HG03159 (cell line): ENCODE measurements around the gene MEG3.

Experiments
- ATAC-seq: cut with Tn5 transposase; IDR thresholded peaks from one replicate; pipeline ENCODE4 v1.9.1; 2021; ENCODE audit warnings: mild to moderate bottlenecking, moderate library complexity; ENCODE audit not compliant: unreplicated experiment

Gene MEG3

DNA sequence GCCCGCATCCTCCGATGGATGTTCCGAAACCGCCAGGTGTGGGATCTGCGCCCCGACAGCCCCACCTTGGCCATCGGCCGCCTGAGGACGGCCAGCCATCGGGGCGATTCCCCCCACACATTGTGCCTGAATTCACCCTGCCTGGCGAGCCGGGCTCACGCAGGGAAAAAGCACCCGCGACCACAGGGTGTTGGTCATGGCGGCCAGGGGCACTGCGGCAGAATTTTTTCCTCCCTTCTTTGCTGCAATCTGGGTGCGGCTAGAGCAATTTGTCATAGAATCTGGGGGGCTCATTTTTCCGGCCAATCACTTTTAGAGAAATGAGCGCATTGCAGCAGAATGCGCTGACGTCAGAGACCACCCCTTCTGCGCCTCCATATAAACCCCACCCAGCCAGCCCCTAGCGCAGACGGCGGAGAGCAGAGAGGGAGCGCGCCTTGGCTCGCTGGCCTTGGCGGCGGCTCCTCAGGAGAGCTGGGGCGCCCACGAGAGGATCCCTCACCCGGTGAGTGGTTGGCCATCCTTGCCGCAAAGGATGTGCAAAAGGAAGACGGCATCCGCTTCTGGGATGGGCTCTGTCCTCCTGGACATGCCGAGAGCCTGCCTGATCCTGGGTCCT is at the start of gene MEG3:
Gene MEG3 (plus strand): TSS at position 406 of the 619 bp plus-strand sequence.
- no peak for ATAC-seq

DNA sequence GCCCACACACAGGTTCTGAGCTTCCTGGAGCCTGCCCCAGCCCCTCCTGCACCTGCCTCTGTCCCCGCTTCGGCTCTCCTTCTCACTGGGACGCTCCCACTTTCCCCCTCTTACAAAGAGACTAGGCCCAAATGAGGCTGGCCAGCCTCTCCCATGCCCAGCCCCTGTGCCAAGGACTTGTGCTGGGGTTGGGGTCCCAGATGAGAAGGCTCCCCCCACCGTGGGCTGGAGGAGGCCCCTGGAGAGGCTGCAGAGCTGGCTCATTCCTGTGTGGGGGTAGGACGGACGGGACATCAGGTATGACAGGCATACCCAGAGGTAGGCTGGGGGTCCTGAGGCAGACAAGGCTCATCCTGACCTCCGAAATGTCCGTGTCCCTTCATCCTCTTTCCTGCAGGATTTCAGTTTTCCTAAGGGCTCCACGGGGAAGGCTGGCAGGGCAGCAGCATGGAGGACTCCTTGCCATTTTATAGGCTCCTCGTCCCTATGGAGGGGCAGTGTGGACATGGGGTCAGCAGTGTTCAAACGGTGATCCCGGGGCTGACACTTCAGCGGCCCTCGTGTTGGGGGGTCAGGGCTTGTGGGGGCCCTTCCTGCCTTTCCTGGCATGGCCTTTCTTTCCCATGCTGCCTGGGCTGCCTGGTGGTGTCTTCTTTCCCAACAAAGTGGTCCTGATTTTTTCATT is 49.1 kb upstream of the MEG3 start:
- ATAC-seq, result no peak

DNA sequence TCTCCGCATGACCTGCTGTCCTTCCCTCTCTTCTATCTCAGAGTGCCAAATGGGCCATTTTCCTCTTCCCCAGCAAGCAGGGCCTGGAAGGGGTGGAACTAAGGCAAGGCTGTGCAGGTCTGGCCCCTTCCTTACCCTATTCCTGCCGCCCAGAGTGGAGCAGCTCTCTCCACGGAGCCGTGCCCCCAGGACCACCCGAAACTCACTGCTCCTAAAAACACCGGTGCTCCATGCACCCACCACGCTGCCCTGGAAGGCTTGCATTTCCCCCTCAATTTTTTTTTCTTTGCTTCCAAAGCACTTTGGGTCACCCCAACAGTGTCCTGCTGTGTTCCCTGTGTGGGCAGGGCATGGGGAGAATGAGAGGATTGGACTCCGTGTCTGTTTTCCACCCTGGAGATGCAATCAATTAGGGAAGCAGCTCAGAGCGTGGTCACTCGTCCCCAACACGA is 48.5 kb upstream of the MEG3 start:
- ATAC-seq, result no peak

DNA sequence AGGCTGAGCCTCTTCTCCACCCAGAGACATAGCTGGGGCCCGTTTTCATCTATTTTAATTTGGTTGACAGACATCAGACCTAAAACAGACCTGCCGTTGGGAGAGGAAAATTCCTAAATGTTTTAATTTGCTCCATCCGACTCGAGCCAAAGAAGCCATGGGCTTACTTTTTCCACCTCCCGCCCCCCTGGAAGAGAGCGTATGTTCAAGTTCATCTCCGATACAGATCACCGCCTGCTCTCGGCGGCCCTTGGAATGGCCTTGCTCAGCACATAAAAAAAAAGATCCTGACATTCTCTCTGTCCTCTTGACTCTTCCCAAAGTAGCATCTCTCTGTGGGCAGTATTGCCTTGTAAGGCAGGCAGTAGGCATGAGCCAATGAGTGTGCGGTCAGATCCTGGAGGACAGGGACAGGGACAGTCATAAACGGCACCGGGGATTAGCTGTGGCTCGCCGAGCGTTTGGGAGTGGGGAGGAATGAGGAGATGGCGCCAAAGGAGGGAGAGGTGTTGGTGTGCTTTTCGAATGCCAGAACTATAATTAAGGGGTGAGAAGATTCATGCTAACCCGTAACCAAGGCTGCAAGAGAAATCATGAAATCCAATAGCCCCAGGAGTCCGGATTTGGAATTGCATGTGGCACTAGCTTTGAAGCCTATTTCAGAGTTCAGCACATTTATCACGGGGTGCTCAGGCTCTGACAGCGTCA is 47.9 kb upstream of the MEG3 start:
- no peak for ATAC-seq

DNA sequence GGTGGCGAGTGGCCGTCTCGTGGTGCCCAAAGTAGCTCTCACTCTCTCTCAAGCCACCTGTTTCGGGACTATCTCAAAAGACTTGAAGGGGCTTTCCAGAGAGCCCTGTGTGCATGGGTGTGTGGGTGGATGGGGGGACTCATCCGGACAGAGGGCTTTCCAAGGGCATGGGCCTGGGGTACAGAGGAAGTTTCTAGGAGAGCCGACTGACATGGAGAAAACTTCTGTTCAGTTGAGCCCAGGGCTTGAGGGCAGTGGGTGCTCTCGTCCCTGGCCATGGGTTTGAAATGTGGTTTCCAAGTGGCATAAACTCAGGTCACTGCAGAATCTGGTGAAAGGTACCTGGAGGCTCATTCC is 47.4 kb upstream of the MEG3 start:
- no peak for ATAC-seq

DNA sequence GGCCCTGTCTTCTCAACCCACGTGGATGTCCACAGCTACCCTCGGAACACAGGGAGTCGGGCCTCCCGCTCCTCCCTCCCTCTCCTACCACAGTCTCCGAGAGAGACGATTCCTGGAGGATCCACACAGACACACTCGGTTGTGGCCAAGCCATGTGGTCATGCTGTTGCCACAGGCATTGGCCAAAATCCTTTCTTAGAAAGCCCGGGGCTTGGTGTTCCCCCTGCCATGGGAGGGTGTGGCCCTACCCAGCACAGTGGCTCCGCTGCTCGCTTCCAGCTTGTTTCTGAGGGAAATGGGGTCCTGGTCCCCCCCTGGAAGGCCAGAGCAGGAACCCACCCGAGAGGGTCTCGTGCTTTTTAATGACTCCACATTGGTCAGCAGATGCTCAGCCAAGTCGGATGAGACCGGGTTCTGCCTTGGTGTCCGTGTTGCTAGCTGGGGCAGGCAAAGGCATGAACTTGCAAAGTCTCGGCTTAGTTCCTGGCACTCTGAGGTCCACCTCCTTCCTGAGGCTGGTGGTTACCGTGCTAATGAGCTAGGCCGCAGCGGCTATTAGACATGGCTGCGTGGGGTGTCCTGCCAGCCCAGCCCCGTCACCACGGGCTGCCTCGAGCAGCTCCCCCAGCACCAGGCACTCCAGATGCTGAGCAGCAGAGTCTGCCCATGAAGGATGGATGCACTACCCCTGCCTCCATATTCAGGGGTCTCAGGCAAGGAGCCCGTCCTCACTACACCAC is 46.8 kb upstream of the MEG3 start:
- ATAC-seq, result no peak

DNA sequence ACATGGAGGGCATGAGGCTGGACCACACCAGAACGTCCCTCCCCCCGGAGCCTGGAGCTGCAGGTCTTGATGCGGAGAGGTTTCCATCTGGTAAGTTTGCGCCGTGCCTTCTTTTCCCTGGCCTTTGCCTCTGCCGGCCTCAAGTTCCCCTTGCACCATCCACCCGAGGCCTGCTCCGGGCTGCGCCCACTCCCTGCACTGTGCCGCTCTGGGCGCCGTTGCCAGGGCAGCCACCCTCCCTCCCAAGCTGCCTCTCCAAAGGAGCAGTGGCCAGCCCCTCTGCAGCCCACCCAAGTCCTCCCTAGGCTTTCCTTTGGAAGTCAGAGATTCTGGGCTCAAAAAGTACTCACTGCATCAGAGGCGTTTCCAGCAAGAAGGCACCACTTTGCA is 46.2 kb upstream of the MEG3 start:
- no peak for ATAC-seq

- no peak for ATAC-seq
Observed at GRCh38 chr14:100780246-100780645, 45.7 kb upstream of the MEG3 start.

GRCh38 chr14:100780646-100781355 is 45.1 kb upstream of the MEG3 start:
- ATAC-seq, result no peak

DNA sequence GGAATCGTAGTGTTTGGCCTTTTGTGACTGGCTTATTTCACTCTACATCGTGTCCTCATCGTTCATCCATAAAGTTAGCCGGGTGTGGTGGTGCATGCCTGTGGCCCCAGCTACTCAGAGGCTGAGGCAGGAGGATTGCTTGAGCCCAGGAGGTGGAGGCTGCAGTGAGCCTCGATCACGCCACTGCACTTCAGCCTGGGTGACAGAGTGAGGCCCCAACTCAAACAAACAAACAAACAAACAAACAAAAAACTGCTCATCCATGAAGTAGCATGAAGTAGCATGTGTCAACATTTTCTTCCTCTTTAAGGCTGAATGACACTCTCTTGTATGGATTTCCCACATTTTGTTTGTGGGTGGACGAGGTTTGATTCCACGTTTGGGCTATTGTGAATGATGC is 44.0 kb upstream of the MEG3 start:
- no peak for ATAC-seq

- no peak for ATAC-seq
Observed at GRCh38 chr14:100782516-100783320, 43.2 kb upstream of the MEG3 start.

GRCh38 chr14:100783630-100784370 is 42.1 kb upstream of the MEG3 start:
- ATAC-seq, result no peak

GRCh38 chr14:100784523-100785337 is 41.2 kb upstream of the MEG3 start:
- no peak for ATAC-seq

- ATAC-seq, result no peak
Observed at GRCh38 chr14:100785338-100785615, 40.6 kb upstream of the MEG3 start.

DNA sequence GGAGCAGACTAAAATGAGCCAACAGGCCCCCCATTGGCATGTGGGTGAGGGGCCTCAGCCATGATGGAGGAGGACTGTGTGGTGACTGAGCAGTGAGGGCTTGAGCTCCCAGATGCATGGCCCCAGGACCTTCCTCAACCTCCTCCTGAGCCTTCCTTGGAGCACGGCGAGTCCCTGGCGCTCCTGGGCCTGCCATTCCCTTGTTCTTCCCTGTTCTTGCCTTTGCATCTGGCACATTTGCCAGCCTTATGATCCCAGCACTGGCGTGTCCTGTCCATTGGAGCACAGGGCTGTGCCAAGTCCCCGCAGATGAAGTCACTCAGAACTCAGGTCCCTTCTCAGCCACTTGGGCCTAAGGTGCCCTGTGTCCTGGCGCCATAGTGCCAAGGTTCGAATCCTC is 40.3 kb upstream of the MEG3 start:
- ATAC-seq, result no peak

DNA sequence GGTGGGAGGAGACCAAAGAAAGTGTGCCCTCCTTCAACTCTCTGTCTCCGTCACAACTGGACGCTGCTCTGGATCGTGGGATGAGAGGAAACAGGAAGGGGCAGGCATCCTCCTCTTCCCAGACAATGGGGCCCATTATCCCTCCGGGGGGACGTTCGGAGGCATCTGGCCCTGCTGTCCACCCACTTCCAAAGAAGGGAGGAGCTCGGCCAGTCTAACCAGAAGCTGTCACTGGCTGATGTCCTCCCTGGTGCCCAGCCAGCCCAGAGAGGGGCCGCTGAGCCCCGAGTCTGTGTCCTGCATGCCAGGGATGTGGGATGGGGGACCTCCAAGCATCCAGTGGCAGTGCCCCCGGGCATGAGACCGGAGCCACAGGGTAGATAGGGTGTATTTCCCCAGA is 39.8 kb upstream of the MEG3 start:
- ATAC-seq, result no peak

DNA sequence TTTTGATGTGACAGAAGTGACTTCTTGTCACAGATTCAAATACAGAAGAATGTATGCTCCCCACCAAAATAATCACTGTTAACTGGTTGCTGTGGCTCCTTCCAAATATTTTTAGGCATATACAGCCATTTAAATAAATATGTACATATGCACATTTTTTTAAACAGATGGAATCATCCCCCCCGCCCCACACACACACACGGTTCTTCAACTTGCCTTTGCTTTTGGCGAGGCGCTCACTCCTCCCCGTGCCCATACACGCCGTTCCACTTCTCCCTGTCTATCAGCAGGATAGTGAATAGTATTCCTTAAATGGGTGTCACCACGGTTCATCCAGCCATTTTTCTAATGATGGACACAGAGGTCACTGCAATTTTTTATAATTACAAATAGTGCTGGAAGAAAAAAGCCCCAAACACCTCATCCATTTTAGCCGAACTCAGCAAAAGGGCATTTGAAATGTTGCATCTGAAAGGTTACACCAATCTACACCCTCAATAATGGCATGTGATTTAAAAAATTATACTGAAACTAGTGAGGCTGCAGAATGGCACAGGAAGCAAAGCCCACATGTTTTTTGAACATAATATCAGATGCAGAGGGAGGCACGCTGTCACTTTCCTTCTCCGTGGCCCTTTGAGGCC is 39.2 kb upstream of the MEG3 start:
- no peak for ATAC-seq

- no peak for ATAC-seq
Observed at GRCh38 chr14:100787659-100788058, 38.3 kb upstream of the MEG3 start.
